Stimulated activated CD8-positive, alpha-beta memory T cell treated with anti-CD3 and anti-CD28 coated beads, Interleukin-2, amount 100 ng/mL, for 1 hour (primary cell): ENCODE results near the gene CAPS.
A peak's percentile ranks its signal among the peaks of the same experiment; 100 is the strongest.
"Not testable (repeated sequence)": the region's sequence is repeated elsewhere in the genome, so short reads cannot be mapped to it uniquely, and the experiment has no call there.

Source experiments
- DNase-seq, 2 donors: peaks; one replicate each; pipeline ENCODE4 v3.0.0-alpha.2; 2020; ENCODE audit warnings: low read depth in 2 of 2

Gene CAPS

GRCh38 chr19:5955636-5955935 lies 41.5 kb downstream of the CAPS start:
- DNase-seq = no peak

GRCh38 chr19:5956323-5956722 lies 42.3 kb downstream of the CAPS start:
- no peak for DNase-seq

GRCh38 chr19:5956728-5957127 lies 42.7 kb downstream of the CAPS start:
- no peak for DNase-seq

GRCh38 chr19:5957170-5957569 lies 43.1 kb downstream of the CAPS start:
- DNase-seq = no peak

- DNase-seq = no peak
Measured at GRCh38 chr19:5958074-5958850, 44.2 kb downstream of the CAPS start.

- DNase-seq = no peak
Measured at GRCh38 chr19:5958851-5959122, 44.7 kb downstream of the CAPS start.

GRCh38 chr19:5959260-5960004 lies 45.4 kb downstream of the CAPS start:
- no peak for DNase-seq

GRCh38 chr19:5960005-5961001 lies 46.2 kb downstream of the CAPS start:
- DNase-seq = no peak

- DNase-seq = not testable (repeated sequence)
Measured at GRCh38 chr19:5961641-5961968, 47.6 kb downstream of the CAPS start.

- DNase-seq = peak; percentile 37 to 42
Measured at GRCh38 chr19:5961969-5962945, 48.2 kb downstream of the CAPS start.

GRCh38 chr19:5963259-5963658 lies 49.2 kb downstream of the CAPS start:
- DNase-seq = not testable (repeated sequence)

GRCh38 chr19:5963855-5964254 lies 49.8 kb downstream of the CAPS start:
- DNase-seq = no peak

- no peak for DNase-seq
Measured at GRCh38 chr19:5964816-5965565, 50.9 kb downstream of the CAPS start.
